Cardiac muscle cell (in vitro differentiated cells and primary cell): ENCODE results near the gene SREK1. TPM values are rescaled to one million over a fixed set of nuclear protein-coding genes. Genes with fewer than 3 reads are reported as not detected.
A peak's percentile ranks its signal among the peaks of the same experiment; 100 is the strongest.

Experiments
- DNase-seq, 2 donors: peaks; one replicate each; pipeline versions ENCODE4 v3.0.0 to v3.0.0-alpha.2; 2010 to 2017; ENCODE audit warnings: low read depth in 1 of 2, low spot score in 1 of 2
- H3K27ac ChIP-seq: fragments of 200-600 bp; sonication (generic); 2 replicates; pipeline ENCODE4 v1.5.1; 2016
- H3K27me3 ChIP-seq: fragments of 200-600 bp; sonication (generic); 2 replicates; pipeline ENCODE4 v1.6.0; 2016; ENCODE audit warnings: control low read depth
- H3K36me3 ChIP-seq: fragments of 200-600 bp; sonication (generic); 2 replicates; pipeline ENCODE4 v1.5.1; 2016; ENCODE audit warnings: control low read depth
- H3K4me1 ChIP-seq: fragments of 200-600 bp; sonication (generic); 2 replicates; pipeline ENCODE4 v1.8.1; 2017; ENCODE audit warnings: low read depth, mild to moderate bottlenecking, mixed run types
- H3K4me3 ChIP-seq: fragments of 200-600 bp; sonication (generic); 2 replicates; pipeline ENCODE4 v1.5.1; 2016; ENCODE audit warnings: mild to moderate bottlenecking
- H3K9me3 ChIP-seq: fragments of 200-600 bp; sonication (generic); 2 replicates; pipeline ENCODE4 v1.5.1; 2017; ENCODE audit warnings: low read depth, mild to moderate bottlenecking, control low read depth
- CTCF ChIP-seq: IDR thresholded peaks from 2 replicates; pipeline ENCODE4 v1.5.1; 2012; ENCODE audit warnings: low read depth, mild to moderate bottlenecking, low read length
- polyA plus RNA-seq: library from polyadenylated mRNA; unstranded; fragments of >200 nt; fragmentation: Nextera tagmentation; extraction: Ambion mirVana; gene quantifications from 2 replicates; pipeline ENCODE4 v1.2.1, GENCODE V29; 2016
- total RNA-seq: library from RNA; depleted of rRNA; stranded (reverse); fragments of >200 nt; gene quantifications from 2 replicates; pipeline ENCODE4 v1.2.3, GENCODE V29; 2016

SREK1 gene
- total and polyA plus RNA-seq, 2 experiments from 2014 or later, result 49.8 to 58.9 TPM

GRCh38 chr5:66164044-66164790 lies 20.1 kb downstream of the SREK1 start:
- TF ChIP-seq CTCF, result no peak
- Histone ChIP-seq H3K9me3 (no peaks in the 10 kb centered on the region), H3K27ac (no peak overlapping the region), H3K36me3 (peaks cover 62% of the 10 kb centered on the region), H3K27me3 (no peaks in the 10 kb centered on the region), H3K4me3 (no peak overlapping the region), H3K4me1 (no peaks in the 10 kb centered on the region)
- peak in 1 of 2 donors; percentile 31 for DNase-seq

DNA sequence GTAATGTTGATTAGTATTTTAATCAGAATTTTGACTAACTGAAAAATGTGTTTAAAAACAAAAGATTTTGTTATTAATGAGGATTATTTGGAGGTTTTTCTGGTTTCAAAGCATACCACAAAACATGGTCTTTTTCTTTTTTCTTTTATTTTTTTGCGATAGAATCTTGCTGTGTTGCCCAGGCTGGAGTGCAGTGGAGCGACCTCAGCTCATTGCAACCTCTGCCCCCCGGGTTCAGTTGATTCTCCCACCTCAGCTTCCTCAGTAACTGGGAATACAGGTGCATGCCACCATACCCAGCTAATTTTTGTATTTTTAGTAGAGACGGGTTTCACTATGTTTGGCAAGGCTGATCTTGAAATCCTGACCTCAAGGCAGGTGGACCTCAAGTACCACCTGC lies 24.1 kb downstream of the SREK1 start:
- Histone ChIP-seq H3K4me3 (no peak overlapping the region), H3K9me3 (no peaks in the 10 kb centered on the region), H3K4me1 (no peaks in the 10 kb centered on the region), H3K27me3 (no peaks in the 10 kb centered on the region), H3K27ac (no peak overlapping the region), H3K36me3 (peaks cover 54% of the 10 kb centered on the region)
- no peak for TF ChIP-seq CTCF
- DNase-seq, result no peak

- Histone ChIP-seq H3K36me3 (peaks cover 46% of the 10 kb centered on the region), H3K9me3 (no peaks in the 10 kb centered on the region), H3K27ac (no peak overlapping the region), H3K27me3 (no peaks in the 10 kb centered on the region), H3K4me1 (no peaks in the 10 kb centered on the region), H3K4me3 (no peak overlapping the region)
- TF ChIP-seq CTCF, result no peak
- no peak for DNase-seq
These were observed 25.4 kb downstream of the SREK1 start for GRCh38 chr5:66169534-66169933.

- Histone ChIP-seq H3K9me3 (no peaks in the 10 kb centered on the region), H3K27ac (no peak overlapping the region), H3K4me3 (no peak overlapping the region), H3K27me3 (no peaks in the 10 kb centered on the region), H3K36me3 (peaks cover 45% of the 10 kb centered on the region), H3K4me1 (no peaks in the 10 kb centered on the region)
- DNase-seq, result no peak
- no peak for TF ChIP-seq CTCF
These were observed 26.3 kb downstream of the SREK1 start for GRCh38 chr5:66170195-66170919.

DNA sequence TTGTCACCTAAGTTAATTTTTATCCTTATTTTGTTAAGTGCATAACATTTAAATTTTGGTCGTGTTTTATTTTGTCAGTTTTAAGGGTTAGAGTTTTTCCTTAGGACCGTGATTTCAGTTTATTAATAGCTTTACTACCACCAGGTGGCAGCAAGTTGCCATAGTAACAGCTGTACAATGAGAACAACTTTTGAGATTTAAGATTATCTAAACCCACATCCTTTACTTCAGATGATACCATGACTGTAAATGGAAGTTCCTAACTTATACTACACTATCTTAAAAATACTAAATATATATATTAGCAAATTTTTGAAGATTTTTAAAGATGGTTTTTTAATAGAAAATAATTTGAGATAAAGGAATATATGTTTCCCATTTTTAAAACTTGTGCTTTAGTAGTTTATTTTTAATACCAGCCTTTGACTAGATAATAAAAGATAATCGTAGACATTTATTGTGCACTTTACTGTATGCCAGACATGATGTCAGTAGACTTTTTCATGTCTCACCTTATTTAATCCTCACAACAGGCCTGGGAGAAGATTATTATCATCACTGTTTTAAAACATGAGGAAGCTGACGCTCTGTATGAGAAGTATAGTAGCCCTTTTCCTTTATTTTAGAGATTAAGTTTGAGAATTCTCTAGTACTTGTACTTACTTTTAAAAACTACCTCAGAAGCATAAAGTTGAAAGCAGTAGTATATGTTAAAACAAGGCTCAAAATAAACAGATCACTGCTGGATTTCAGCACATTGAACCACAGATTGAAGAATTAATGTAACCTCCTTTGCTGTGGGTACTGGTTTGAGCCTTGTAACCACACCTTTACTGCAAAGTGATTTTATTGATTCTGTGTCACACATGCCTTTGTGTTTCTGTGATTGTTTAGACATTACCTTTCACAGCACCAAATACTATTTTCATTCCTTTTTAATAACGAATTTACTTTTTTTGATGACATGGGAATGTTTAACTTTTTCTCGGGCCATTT lies 27.5 kb downstream of the SREK1 start:
- no peaks in the 10 kb centered on the region for H3K27me3 ChIP-seq
- no peak overlapping the region for H3K4me3 ChIP-seq
- H3K4me1 ChIP-seq, result no peaks in the 10 kb centered on the region
- peak; percentile 56 to 75 for DNase-seq
- H3K27ac ChIP-seq, result no peak overlapping the region
- H3K9me3 ChIP-seq, result no peaks in the 10 kb centered on the region
- peaks cover 52% of the 10 kb centered on the region for H3K36me3 ChIP-seq
- peak; percentile 62 for TF ChIP-seq CTCF
